Kidney tubule cell (primary cell): ENCODE results near the gene CYSRT1.

ENCODE experiments used
- DNase-seq: peaks from one replicate; pipeline ENCODE4 v3.0.0-alpha.2; 2018; ENCODE audit warnings: low spot score

Gene CYSRT1

DNA sequence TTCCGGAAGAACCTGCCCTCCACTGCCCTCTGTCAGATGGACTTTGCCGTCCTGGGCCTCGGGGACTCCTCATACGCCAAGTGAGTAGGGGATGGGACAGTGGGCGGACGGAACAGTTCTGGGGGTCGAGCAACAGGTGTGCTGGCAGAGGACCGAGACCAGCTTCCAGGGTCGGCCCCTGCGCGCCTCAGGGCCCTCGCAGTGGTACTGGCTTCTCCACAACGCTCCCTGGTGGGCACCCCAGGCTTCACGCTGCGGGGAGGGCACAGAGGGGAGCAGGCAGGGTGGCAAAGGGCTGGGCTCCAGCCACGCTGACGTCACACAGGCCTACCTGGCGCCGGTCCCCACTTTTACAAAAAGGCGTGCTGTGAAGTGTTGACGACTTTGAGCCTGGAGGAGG lies 12.5 kb upstream of the CYSRT1 start:
- DNase-seq: no peak

DNA sequence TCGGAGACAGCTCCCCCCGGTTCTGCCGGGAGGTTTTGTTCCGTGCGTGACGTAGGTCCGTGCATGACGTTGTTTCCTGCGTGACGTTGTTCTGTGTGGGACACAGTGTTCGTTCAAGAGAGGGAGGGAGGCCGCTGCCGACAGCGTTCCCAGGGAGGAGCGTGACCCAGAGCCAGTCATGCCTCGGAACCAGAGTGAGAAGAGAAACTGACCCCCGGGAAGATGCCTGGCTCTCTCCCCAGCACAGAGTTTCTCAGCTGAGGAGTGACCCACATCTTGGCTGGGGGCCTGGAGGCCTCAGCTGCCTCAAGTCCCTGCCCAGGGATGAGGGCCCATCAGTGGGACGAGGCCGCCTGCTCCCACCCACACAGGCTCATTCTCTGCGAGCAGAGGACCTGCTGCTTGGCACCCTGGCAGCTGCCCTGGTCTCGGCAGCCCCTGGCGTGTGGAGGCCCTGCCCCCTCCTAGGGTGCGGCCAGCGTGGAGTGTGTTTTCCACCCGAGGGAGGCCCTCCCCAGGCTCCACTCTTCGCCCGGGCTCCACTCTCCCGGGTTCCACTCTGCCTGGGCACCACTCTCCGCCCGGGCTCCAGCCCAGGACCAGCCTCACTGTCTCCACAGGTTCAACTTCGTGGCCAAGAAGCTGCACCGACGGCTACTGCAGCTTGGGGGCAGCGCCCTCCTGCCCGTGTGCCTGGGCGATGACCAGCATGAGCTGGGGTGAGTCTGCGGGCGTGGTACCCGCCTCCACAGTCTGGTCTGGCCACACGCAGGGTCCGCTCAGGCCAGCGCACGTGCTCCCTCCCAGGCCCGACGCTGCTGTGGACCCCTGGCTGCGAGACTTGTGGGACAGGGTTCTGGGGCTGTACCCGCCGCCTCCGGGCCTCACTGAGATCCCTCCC lies 11.6 kb upstream of the CYSRT1 start:
- no peak for DNase-seq

- DNase-seq: no peak
Measured at GRCh38 chr9:137214620-137215019, 10.4 kb upstream of the CYSRT1 start.

- DNase-seq: no peak
Measured at GRCh38 chr9:137215196-137215986, 9.6 kb upstream of the CYSRT1 start.

DNA sequence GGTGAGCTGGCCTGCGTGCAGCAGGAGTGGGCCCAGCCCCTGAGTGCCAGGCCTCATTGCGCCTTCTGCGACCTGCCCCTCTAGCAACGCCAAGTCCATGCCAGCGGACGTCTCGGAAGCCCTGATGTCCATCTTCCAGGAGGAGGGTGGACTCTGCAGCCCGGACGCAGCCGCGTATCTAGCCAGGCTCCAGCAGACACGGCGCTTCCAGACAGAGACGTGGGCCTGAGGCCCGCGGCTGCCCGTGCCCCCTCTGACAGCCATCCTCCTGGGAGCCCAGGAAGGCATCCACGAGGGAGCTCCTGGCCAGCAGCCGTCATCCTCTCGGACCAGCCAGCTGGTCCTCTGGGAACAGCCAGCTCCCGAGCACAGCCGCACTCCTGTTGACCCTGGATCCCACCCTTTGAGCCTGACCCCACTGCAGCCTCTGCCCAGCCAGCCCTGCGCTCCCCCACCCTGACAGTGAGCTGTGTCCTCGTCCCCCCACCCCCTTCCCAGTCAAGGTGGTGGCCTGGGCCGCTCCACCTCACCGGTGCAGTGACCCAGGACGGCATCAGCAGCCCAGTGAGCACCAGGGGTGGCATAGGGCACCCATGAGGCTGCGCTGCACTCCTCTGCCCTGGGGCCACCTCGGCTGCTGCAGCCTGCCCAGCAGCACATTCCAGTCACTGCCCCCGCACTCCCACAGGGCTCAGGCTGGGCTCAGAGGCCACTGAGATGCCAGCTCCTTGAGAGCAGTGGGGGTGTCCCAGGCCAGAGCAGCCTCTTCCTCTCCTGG lies 8.6 kb upstream of the CYSRT1 start:
- no peak for DNase-seq

GRCh38 chr9:137217276-137218211 lies 7.4 kb upstream of the CYSRT1 start:
- peak; percentile 75 for DNase-seq

- DNase-seq: no peak
Measured at GRCh38 chr9:137218212-137218753, 6.7 kb upstream of the CYSRT1 start.

DNA sequence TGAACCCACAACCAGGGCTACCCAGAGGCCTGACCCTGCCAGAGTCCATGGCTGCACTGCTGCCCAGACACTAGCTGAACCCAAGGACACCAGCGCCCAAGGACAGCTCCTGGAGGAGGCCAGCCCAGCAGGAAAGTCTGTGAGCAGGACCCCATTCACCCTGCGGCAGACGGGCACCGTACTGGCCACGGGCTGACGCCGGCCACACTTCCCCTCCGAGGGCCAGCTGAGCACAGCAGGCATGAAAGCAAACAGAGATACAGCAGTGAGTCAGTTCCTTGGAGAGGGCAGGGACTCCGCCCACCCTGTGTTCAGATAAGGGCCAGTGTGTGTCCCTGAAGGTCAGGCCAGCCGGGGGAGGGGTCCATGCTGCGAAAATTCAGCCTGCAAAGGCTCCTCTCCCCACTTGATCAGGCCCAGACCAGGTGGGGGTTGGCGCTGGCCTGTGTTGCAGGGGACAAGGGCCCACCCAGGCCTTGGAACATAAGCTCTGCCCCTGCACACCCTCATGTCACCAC lies 6.2 kb upstream of the CYSRT1 start:
- peak; percentile 47 for DNase-seq

DNA sequence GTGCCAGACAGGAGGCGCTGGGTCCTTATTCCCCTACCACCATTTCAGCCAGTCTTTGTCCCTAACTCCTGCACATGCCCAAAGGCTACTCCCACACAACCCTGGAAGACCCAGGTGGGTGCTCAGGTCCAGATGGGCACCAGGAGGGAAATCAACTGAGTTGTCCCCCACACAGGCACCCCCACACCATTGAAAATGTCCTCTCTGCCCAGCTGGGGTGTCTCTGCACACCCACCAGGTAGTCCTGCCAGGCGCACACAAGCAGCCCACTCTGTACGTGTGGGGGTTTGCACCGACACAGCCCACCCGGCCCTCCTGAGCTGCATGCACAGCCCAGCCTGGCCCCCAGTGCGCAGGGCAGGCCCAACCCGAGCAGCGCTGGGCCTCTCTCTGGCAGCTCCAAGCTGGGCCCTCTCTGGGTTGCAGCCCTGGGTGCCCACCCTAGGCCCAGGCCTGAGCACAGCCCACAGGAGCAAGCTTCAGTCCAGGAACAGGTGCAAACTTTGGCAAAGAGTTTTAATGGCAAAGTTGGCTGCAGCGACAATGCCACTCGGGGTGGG lies 5.1 kb upstream of the CYSRT1 start:
- no peak for DNase-seq

GRCh38 chr9:137220317-137221094 lies 4.5 kb upstream of the CYSRT1 start:
- DNase-seq: no peak

DNA sequence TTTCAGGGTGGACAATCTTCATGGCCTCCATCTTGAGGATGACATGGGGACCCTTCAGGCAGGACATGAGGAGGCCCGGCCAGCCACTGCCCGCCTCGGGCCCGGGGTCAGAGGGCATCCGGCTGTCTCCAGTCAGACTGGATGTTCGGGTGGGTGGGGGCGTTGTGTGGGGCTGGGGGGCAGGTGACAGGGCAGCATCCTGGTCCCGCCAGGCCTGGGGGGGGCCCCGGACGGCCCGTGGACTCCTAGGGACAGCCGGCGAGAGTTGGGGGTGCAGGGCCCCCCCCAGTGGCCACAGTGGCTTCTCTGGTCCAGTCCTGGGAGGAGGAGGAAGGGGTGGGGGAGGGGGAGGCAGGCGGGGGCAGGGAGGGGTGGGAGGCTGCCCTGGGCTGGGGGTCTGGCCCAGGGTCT lies 3.9 kb upstream of the CYSRT1 start:
- no peak for DNase-seq

DNA sequence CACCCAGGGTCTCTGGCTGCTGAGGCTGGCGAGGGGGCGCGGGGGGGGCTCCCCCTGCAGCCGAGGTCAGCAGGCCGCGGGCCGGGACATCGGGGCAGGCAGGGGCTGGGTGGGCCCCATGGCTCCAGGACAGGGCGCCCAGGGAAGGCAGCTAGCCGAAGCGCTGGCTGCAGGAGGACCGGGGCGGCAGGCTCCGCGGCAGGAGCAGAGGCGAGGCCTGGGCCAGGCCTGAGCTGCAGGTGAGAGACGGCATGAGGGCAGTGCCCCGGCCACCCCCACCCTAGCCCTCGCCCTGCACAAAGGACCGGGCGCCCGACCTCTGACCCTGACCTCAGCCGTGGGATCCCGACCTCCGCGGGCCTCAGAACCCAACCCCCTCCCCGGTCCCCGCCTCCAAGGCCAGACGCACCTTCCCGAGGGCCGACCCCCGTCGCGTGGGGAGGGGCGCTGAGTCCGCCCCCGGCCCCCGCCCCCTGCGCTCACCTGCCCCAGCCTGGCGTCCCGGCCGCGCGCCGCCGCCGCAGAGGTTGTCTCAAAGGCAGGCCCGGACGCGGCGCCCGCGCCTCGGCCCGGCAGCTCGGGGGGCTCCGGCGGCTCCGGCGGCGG lies 3.4 kb upstream of the CYSRT1 start:
- no peak for DNase-seq

- DNase-seq: no peak
Measured at GRCh38 chr9:137222190-137223077, 2.5 kb upstream of the CYSRT1 start, which contains the start of gene RNF208. Gene RNF208 (minus strand): TSS chr9:137222240. CDS start chr9:137221212, 1,028 bp downstream.

GRCh38 chr9:137223078-137223970 lies 1.6 kb upstream of the CYSRT1 start:
- DNase-seq: peak; percentile 99

- DNase-seq: no peak
Measured at GRCh38 chr9:137225699-137226331, 841 bp downstream of the CYSRT1 start.

- DNase-seq: peak; percentile 92
Measured at GRCh38 chr9:137226338-137227053, 1.5 kb downstream of the CYSRT1 start.
